ENCODE measurements around the gene UPK3A.

UPK3A gene

GRCh38 chr22:45343143-45343542 is 58.4 kb downstream of the UPK3A start:
- TF ChIP-seq CTCF (conservative IDR thresholded peaks at IDR 0.05; ENCODE audit: low read length), result no peak
- no peak for DNase-seq (ENCODE audit: low read depth)
- H3K4me3 ChIP-seq (ENCODE audit: low read length), result no peak overlapping the region

GRCh38 chr22:45344334-45344733 is 59.6 kb downstream of the UPK3A start:
- no peak for DNase-seq (ENCODE audit: low read depth)
- H3K4me3 ChIP-seq (ENCODE audit: low read length), result no peak overlapping the region
- TF ChIP-seq CTCF (conservative IDR thresholded peaks at IDR 0.05; ENCODE audit: low read length), result no peak
